ENCODE data around the gene TREML4.

Gene TREML4

DNA sequence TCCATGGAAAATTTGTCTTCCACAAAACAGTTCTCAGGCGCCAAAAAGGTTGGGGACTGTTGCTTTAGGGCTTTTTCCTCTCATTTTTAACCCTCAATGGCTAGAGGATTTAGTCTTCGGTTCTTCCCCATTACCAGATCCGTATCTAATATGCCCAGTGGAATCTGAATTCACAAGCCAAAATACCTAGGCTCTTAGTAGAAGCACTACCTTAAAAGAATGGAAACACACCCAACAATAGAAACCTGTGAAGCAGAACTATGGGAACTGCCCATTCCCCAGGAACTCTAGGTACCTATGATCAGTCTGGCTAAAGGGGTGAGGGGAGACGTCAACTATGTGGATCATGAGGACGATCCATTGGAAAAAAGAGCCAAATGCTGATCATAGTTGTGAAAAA, 3.1 kb downstream of the TREML4 start:
- TF ChIP-seq POLR2AphosphoS5 (IDR thresholded peaks at IDR 0.05; ENCODE audit: low read depth, low read length) (no peak), FOXP2 (optimal IDR thresholded peaks at IDR 0.05; ENCODE audit: borderline replicate concordance, extremely low read depth, extremely low read length, insufficient read depth) (no peak), TAF1 (IDR thresholded peaks at IDR 0.05; ENCODE audit: borderline replicate concordance, insufficient read depth, low read length) (no peak), SIN3A (IDR thresholded peaks at IDR 0.05; ENCODE audit: borderline replicate concordance, insufficient read depth, low read length) (no peak)
- TF ChIP-seq, protein P1, sequence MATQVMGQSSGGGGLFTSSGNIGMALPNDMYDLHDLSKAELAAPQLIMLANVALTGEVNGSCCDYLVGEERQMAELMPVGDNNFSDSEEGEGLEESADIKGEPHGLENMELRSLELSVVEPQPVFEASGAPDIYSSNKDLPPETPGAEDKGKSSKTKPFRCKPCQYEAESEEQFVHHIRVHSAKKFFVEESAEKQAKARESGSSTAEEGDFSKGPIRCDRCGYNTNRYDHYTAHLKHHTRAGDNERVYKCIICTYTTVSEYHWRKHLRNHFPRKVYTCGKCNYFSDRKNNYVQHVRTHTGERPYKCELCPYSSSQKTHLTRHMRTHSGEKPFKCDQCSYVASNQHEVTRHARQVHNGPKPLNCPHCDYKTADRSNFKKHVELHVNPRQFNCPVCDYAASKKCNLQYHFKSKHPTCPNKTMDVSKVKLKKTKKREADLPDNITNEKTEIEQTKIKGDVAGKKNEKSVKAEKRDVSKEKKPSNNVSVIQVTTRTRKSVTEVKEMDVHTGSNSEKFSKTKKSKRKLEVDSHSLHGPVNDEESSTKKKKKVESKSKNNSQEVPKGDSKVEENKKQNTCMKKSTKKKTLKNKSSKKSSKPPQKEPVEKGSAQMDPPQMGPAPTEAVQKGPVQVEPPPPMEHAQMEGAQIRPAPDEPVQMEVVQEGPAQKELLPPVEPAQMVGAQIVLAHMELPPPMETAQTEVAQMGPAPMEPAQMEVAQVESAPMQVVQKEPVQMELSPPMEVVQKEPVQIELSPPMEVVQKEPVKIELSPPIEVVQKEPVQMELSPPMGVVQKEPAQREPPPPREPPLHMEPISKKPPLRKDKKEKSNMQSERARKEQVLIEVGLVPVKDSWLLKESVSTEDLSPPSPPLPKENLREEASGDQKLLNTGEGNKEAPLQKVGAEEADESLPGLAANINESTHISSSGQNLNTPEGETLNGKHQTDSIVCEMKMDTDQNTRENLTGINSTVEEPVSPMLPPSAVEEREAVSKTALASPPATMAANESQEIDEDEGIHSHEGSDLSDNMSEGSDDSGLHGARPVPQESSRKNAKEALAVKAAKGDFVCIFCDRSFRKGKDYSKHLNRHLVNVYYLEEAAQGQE (IDR thresholded peaks at IDR 0.05; ENCODE audit: insufficient read depth in 1 of 2, low read depth in 2 of 2, low read length in 2 of 2) = no peak

GRCh38 chr6:41232667-41233066, 4.5 kb downstream of the TREML4 start:
- TF ChIP-seq POLR2AphosphoS5 (IDR thresholded peaks at IDR 0.05; ENCODE audit: low read depth, low read length) (no peak), SIN3A (IDR thresholded peaks at IDR 0.05; ENCODE audit: borderline replicate concordance, insufficient read depth, low read length) (no peak), TAF1 (IDR thresholded peaks at IDR 0.05; ENCODE audit: borderline replicate concordance, insufficient read depth, low read length) (no peak), FOXP2 (optimal IDR thresholded peaks at IDR 0.05; ENCODE audit: borderline replicate concordance, extremely low read depth, extremely low read length, insufficient read depth) (no peak)
- TF ChIP-seq, protein P1 (IDR thresholded peaks at IDR 0.05; ENCODE audit: insufficient read depth in 1 of 2, low read depth in 2 of 2, low read length in 2 of 2) = no peak

- TF ChIP-seq FOXP2 (optimal IDR thresholded peaks at IDR 0.05; ENCODE audit: borderline replicate concordance, extremely low read depth, extremely low read length, insufficient read depth) (no peak), TAF1 (IDR thresholded peaks at IDR 0.05; ENCODE audit: borderline replicate concordance, insufficient read depth, low read length) (no peak), POLR2AphosphoS5 (IDR thresholded peaks at IDR 0.05; ENCODE audit: low read depth, low read length) (no peak), SIN3A (IDR thresholded peaks at IDR 0.05; ENCODE audit: borderline replicate concordance, insufficient read depth, low read length) (no peak)
- TF ChIP-seq, protein P1 (IDR thresholded peaks at IDR 0.05; ENCODE audit: insufficient read depth in 1 of 2, low read depth in 2 of 2, low read length in 2 of 2) = no peak
Observed at GRCh38 chr6:41236276-41236675, 8.1 kb downstream of the TREML4 start.

DNA sequence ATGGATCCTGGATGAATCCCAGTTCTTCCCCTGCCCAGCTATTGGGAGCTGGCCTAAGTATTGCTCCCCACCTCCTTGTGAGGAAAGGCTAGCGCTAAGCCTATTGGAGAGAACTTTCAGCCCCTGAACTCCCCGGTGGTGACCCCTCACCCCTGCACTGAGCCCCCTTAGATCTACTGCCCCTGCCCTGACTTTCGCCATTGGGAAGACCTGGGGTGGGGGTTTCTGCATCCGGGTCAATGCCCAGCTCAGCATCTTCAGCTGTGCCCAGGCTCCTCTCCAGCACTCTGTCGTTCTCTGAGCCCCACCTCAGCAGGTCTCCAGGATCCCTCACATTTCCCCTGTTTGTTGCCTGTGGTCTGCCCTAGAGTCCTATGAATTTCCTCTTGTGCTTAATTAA, 9.0 kb downstream of the TREML4 start:
- TF ChIP-seq FOXP2 (optimal IDR thresholded peaks at IDR 0.05; ENCODE audit: borderline replicate concordance, extremely low read depth, extremely low read length, insufficient read depth) (no peak), SIN3A (IDR thresholded peaks at IDR 0.05; ENCODE audit: borderline replicate concordance, insufficient read depth, low read length) (no peak), POLR2AphosphoS5 (IDR thresholded peaks at IDR 0.05; ENCODE audit: low read depth, low read length) (no peak), TAF1 (IDR thresholded peaks at IDR 0.05; ENCODE audit: borderline replicate concordance, insufficient read depth, low read length) (no peak)
- TF ChIP-seq, protein P1 (IDR thresholded peaks at IDR 0.05; ENCODE audit: insufficient read depth in 1 of 2, low read depth in 2 of 2, low read length in 2 of 2) = no peak
